ENCODE data around the gene SORCS3.

Gene SORCS3

DNA sequence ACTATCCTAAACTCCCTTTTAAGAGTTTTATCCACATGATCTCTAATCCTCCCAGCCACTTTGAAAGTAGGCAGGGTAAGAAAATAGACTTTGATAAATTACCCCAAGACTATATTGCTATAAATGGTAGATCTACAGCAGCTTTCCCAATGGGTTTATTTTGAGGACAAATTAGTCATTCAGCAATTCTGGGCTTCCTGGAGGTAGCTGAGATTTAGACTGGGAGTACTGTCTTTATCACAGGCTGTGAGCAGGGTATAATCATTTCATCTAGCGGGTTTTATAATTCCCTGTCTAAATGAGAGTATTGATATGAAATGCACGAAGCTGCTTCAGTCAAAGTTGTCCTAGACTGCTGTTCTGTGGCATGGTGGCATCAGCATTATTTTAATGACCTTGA is 279.4 kb downstream of the SORCS3 start:
- DNase-seq (ENCODE audit: low spot score), result no peak

DNA sequence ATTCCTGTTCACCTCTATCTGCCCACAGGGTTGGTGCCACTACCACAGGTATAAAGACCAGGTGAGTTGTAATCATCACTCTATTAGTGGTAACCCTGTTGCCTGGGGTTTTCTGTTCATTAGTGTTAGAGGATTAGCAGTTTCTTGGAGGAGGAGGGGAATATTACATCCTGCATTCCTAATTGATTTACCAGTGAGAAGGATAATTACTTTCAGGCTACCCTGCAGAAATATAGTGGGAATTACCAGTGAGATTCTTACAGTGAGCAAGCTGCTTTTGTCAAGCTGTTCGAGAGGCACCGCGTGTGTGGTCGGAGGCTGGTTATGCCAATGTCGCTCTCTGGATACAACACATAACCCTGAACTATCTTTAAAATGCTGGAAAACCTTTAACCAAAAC is 280.7 kb downstream of the SORCS3 start:
- DNase-seq (ENCODE audit: low spot score), result no peak

DNA sequence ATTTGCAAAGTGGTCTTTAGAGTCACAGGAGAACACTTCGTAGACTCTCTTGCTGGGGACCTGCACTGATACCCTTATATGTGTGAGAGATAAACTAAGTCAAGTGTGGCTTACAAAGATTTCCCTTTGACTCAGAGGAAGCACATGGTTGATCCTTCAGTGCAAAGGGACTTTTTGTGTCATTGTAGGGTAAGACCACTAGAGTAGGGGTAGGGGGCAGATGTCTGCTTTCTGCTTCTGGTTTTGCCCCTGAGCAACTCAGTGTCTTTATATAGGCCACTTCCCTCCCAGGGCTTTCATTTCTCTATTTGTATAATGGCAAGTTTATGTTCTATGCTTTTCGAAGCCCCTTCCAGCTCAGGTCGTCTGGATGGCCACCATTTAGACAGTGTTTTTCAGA is 281.7 kb downstream of the SORCS3 start:
- no peak for DNase-seq (ENCODE audit: low spot score)

DNA sequence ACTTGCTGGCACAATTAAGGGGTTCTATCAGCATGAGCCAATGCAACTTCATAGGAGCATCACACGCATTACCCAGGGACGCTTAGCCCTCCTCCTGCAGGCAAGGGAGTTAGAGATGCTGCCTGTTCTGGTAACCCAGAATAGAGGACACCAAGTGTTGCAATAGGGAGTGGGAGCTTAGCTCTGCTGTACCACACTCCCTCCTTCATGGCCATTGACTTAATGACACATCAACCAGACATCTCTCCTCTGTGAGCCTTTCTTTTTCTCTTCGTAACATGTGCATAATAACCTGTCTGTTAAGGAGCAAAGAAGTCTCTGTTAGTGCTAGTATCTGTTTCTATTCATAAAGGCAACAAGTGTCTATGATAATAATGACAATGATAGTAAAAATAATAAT is 282.4 kb downstream of the SORCS3 start:
- DNase-seq (ENCODE audit: low spot score), result no peak

DNA sequence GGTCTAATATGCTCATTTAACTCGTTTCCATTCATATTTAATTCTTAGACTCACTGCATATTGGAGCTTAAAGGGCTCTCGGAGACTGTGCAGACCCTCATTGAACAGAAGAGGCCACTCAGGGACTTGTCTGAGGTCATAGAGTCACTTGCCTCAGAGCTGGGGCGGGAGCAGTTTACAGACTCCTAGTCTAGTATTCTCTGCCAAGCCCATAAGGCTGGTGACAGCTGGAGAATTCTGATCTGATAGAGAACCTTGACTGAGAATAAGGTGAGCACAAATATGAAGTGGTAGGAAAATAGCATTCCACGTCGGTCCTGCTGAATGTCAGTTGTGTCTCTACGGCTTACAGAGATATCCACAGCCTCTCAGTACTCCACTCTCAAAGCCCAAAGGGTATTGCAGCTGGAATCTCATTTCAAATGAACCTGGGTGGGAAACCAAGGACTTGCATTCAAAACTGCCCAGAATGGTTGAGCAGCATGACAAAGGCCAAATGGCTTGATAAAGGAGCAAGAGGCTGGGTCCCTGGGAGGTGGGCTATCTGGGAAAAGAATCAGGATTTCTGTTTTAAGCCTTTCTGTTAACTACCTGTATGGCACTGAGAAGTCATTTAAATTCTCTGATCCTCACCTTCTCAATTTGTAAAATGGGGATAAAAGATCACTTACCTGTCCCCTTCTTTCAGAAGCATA is 283.2 kb downstream of the SORCS3 start:
- no peak for DNase-seq (ENCODE audit: low spot score)

DNA sequence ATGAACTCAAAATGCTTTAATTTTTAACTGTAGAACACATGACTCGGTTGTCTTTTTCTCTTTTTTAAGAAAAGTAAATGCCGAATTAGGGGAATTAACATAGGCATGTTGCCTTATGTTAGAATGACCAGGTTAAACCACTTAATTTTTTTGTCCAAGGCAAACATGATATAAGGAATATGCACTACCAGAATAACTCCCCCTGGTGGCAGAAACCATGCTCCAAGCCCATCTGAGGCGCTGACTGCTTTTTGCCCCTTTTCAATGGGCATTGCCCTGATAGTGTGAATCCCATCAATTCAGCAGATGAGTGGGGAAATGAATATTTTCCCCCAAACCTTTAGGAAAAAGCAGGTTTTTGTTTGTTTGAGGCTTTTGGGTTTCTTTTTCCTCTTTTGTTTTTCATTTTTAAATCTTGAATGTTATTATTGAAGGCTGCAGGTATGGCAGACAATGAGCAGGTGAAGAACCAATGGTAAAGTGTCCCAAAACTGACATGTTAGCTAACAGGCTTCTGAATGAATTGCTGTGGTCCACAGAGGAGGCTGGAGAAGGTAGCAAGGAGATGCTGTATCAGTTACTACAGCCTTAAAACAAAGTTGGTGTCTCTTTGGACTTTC is 284.3 kb downstream of the SORCS3 start:
- DNase-seq (ENCODE audit: low spot score), result no peak

DNA sequence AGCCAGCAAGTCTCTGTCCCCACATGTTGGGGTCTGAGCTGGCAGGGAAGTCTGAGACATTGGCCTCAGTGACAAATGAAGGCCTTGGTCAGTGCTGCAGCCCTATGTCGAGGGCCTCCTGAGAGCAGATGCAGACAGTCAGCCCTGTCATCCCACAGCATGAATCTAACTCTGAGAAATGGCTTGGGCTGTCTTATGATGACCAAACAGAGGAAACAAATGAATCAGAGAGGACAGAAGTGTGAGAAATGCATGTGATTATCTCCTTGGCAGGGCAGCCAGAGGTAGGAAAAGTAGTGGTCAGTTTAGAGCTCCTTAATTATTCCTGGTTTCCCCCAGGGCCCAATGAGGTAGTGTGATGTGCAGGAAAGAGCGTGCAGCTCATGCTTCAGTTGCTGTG is 287.6 kb downstream of the SORCS3 start:
- no peak for DNase-seq (ENCODE audit: low spot score)

DNA sequence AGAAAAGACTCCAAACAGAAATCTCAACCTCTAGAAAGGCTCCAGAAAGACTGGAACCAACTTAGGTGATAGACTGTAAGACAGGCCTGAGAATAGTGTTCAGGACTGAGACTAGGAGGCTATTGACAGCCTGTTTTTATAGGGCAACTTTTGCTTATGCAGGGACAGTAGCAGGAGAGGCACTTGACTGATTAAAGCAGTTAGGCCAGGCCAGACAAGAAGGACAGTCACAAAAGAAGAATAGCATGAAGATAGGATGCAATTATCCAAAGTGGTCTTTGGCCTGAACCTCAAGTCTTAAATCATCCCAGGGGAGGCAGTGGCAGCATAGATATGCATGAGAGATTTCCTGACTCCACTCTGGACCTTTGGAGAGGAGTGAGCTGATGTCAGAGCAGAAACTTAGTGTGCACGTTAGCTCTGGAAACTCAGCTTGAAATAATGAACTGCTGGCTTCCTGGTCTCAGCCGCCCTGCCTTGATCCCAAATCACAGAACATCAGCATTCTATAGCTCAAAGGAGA is 290.6 kb downstream of the SORCS3 start:
- no peak for DNase-seq (ENCODE audit: low spot score)

DNA sequence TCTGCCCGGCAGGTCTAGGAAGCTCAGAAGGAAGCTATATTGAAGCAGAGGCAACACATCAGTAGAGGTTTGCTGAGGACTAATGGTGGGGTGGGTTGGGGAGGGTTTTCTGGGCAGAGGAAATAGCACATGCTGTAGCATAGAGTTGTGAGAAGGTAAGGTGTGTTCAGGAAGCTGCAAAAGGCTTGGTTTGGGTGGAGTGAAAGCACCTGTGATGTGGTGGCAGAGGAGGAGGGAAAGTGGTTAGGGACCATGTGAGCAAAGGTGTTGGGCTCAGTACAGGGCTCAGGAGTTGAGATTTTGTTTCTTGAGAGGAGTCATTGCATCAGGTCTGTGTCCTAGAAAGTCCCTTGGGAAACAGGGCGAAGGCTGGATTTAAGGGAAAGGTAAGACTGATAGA is 294.6 kb downstream of the SORCS3 start:
- DNase-seq (ENCODE audit: low spot score), result no peak

DNA sequence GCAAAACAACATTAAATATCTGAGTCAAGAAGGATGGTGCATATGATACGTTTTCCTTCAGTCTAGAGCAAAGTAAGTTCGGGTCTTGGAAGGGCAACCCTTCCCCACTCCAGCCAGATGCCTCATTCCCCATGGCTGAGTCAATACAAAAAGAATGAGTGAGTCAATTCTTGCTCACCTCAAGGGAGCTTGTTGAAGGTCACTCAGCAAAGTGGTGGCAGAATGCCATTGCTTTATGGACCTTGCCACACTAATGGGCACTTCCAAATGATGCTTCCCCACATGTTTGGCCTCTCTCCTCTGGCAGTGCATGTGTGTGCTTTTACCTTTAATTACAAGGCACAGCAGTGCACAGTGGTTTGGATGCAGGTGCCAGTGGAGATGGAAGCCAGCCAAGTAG is 296.5 kb downstream of the SORCS3 start:
- DNase-seq (ENCODE audit: low spot score), result no peak

DNA sequence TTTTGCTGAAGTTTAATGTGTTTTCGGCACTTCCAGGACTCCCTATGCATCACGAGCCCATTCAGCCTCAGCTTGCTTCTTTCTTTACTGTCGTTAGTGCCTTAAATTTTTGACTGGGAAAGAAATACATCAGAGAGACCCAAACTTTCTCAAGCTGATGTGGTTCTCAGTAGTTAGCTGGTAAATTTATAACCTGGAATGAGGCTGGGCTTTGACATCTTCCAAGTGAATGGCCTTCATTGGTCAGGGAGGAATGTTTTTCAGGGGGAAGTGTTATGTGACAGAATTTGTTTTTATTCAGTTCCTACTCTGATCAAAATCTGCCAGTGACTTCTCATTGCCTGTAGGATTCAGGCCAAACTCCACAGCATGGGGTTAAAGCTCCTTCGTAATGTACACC is 296.9 kb downstream of the SORCS3 start:
- DNase-seq (ENCODE audit: low spot score), result no peak

DNA sequence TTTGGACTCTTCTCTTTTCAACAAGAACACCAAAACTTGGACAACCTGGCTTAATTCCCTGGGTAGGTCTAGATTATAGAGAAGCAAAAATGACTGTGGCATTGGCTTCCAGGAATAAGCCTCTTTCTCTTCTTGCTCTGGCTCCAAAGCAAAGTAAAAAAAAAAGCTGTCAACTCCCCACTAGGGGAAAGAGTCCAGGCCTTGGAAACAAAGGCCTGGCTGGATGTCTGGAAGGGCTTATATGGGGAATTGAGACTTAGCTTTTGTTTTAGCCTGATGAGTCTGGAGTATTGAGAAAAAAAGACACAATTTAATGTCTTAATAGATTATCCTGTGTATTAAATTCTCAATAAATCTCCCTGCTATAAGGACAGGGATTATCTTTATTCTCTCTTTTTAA is 300.6 kb downstream of the SORCS3 start:
- DNase-seq (ENCODE audit: low spot score), result no peak

DNA sequence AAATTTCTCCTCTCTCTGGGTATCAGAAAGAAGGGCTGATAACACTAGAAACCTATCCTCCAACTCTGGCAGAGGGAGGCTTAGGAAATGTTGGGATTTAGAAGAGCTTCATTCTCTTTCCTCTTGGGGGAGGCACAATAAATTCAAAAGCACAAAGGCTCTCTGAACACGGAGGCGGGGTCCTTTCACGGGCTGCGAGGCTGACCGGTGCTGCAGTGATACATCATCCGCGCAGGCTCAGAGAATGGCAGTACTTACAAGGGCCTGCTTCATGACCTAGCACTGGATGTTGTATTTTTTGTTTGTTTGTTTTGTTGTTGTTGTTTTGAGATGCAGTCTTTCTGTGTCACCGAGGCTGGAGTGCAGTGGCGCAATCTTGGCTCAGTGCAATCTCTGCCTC is 306.2 kb downstream of the SORCS3 start:
- DNase-seq (ENCODE audit: low spot score), result no peak

DNA sequence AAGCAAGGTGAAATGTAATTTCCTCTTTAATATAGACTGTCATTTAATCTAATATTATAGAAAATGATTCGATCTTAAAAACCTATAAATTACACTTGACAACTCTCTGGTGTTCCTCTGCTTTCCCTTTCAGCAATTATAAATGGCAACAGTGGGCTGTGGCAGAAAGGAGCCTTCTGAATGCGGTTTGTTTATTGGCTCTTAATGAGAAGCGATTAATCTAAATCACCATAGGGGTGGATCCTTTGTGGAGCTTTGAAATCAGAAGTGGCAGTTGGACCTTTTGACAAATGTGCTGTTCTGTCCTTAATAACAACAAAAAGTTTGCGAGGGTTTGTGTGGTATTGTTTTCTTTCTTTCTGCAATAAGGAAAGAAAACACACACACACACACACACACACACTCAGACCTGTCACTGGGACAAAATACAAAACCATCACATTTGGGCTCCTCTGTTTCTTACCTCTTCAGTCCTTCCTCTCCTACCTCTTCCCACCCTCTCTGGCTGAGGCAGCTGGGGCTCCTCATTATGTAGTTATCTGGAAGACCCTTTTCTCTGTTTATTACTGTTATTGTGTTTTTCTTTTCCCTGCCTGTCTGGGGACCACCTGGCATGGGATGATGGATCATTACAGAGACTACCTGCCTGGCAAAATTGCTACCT is 316.2 kb downstream of the SORCS3 start:
- DNase-seq (ENCODE audit: low spot score), result no peak

DNA sequence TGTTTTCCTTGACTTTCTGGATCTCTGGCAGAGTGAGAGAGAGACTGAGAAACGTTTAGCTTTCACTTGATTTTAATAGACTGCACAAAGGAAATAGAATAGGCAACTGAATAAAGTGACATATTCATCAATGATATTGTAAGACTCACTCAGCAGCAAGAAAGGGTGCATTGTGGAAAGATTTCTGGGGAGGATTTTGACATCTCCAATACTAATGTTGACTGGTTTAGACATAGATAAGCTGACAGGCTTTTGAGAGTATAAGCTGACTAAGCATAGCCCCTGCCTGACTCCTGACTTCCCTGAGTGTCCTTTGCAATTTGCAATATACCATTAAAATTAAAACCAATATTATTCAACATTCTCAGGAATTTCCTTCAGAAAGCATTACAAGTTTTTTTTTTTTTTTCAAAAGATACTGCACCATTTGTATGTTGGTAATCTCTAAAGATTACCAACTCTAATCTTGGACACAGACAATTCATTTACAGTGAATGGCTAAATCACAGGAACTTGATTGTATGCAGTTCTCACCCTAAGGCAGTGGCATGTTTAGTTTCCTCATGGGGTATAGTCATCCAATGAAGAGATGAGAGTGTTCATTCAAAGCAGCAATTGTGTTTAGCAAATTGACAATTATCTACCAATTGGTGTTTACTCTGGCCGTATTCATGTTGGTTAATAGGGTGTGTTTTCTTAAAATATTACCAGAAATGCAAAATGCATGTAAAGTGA is 325.6 kb downstream of the SORCS3 start:
- peak; percentile 28 for DNase-seq (ENCODE audit: low spot score)

DNA sequence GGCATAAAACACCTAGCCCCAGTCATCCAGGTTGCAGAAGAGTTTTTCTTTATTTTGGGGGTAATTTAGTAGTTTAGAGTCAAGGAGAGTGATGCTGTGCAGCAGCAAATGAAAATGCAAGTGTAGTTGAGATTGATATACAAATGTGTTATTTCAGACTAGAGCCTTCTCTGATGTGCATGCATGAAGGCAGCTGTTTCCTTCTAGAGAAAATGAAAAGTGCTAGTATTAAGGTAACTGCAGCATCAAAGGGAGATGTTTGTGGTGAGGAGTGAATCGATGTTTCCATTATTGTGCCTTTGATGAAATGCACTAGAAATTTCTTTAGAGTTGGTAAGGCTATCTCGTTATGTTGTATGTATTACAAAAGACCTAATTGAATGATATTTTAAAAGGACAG is 339.3 kb downstream of the SORCS3 start:
- no peak for DNase-seq (ENCODE audit: low spot score)

DNA sequence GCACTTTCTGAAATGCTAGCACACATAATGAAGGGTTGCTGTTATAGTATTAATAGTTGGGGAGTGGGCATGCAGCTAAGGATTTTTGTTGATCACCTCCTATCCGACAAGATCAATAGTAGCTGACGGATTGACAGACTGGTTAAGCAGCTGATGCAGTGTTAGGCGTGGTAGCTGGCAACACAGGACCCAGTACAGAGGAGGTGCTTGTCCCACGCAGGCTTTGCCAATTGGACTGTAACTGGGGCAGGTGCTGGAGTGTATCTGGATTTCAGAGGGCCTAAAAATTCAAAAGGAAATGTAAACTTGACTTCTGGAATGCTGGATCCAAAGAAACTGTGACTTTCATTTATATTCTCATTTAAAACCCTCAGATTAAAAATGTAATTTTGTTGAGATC is 340.9 kb downstream of the SORCS3 start:
- DNase-seq (ENCODE audit: low spot score), result no peak

DNA sequence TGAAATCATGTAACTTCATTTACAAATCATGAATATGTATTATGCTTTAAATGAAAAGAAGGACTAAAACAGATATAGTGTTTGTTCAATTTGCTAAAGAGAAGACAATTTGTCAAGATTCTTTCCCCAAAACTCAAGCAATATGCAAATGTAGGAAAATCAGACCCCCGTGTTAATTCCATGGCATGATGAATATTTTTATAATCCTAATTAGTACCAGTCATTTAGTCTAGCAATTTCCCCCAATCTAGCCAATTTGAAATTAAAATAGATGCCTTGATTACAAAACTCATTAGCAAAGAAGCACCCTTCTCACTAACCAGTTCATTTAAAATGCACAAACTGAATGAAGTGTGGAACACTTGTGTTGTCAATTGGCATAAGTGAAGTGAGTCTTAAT is 347.6 kb downstream of the SORCS3 start:
- no peak for DNase-seq (ENCODE audit: low spot score)

DNA sequence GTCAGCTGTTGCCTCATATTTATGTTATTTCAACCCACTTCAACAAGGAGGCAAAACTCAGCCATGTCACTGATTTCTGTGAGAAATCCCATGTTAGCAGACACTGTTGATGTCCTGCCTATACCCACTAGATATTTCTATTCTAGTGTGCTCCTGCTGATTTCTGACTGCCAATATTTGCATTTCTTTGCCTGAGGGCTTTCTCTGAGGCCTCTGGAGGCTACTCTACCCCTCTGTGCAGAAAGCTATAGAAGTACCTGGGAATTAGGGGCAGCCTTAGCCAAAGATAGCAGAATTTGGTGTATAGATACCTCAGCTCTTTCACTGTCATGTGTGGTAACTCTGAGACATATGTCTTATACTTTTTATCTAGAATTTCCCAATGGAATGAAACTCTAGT is 348.8 kb downstream of the SORCS3 start:
- no peak for DNase-seq (ENCODE audit: low spot score)

DNA sequence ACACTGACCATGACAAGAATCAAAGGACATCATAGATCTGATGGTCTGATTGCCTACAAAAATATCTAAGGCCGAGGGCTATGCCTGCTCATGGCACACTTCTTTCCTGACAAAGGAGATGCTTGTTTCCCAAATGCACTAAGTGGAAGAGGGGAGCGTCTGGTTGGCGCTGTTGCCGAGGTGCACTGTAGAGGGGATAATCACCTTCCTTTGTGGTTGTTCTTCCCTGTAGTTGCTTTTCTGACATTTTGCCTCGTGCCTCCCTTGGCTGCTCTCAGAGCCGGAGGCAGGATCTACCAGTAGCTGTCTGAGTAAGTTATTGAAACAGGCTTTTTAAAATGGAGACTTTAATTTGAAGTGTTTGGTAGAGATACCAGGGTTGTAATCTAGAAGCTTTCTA is 352.0 kb downstream of the SORCS3 start:
- DNase-seq (ENCODE audit: low spot score), result no peak

DNA sequence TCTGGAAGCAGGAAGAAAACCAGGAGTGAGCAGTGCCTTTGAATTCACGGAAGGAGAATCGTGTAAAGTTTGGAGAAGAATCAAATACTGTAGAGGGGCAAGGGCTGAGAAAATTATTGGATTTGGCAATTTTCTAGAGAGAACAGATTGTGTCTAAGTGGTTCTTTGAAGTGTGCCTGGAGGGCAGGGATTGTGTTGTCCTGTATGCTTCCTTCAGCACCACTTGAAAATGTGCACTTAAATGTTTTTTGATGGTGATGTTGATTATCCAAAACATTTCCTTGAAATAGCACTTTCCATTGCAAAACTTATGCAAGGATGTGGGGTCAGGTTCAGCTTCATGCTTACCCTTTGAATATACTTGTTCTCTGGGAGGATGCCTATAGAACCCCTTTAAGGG is 360.2 kb downstream of the SORCS3 start:
- no peak for DNase-seq (ENCODE audit: low spot score)

DNA sequence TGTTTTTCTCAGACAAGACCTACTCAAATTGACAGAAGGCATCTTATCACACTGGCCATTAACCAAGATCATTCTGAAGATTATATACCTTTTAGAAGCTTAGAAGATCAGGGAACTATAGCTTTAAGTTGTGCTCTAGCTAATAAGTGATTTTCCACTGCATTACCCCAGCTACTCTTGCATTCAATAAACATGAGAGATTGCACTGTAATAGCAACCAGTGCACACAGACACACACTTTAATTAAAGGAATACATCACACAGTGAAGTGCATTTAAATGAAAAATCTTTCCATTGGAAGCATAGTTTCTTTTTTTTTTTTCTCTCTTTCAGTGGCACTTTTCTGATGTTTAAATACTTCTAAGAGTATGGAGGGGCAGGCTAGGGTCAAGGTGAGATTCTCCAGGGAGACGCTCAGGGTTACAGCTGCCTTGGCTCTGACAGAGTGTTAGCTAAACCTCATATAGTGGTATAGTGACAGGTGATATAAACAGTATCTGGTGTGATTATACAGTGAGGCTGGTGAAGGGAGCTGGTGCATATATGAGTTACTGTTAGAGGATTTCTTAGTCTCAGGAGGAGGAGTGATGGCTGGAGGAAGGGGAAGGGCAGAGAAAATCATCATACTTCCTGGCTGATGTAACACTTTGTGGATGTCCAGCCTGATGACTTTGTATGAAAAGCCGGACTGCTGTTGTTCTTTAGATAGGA is 369.5 kb downstream of the SORCS3 start:
- DNase-seq (ENCODE audit: low spot score), result no peak
